Hindlimb muscle (tissue), 1 donor: ENCODE data around the gene DCAF12. TPM values are rescaled to one million over a fixed set of nuclear protein-coding genes. Genes with fewer than 3 reads are reported as not detected.

Experiments
- DNase-seq: peaks from one replicate; pipeline ENCODE4 v3.0.0-alpha.2; 2013
- polyA plus RNA-seq: library from polyadenylated mRNA; unstranded; fragments of 120-200 nt; gene quantifications from one replicate; pipeline ENCODE4 v1.2.1, GENCODE V29; 2013; ENCODE audit not compliant: insufficient read length

DCAF12 gene
- polyA plus RNA-seq, 1 donor = 31.2 TPM

- peak; percentile 6 for DNase-seq
Observed at GRCh38 chr9:34125681-34126206, 754 bp downstream of the DCAF12 start.

- no peak for DNase-seq
Observed at GRCh38 chr9:34124926-34125325, 1.6 kb downstream of the DCAF12 start.

DNA sequence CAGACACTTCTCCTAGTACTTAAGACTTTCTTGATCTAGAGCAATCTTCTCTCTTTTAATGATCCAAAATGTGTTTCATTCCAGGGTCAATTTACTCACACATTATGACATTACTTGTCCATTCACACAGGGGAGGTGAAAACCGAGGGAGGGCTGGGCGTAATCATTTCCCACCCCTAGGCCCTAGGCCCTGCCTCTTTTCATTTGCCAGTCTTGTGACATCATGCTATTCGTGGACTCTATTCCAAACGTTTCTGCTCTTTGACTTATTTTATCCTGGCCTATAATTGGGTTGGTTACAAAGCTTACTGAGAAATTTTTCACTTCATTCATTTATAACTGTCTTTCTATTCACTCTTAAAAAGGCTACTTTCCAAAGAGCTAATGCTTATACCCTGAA lies 2.4 kb downstream of the DCAF12 start:
- no peak for DNase-seq

DNA sequence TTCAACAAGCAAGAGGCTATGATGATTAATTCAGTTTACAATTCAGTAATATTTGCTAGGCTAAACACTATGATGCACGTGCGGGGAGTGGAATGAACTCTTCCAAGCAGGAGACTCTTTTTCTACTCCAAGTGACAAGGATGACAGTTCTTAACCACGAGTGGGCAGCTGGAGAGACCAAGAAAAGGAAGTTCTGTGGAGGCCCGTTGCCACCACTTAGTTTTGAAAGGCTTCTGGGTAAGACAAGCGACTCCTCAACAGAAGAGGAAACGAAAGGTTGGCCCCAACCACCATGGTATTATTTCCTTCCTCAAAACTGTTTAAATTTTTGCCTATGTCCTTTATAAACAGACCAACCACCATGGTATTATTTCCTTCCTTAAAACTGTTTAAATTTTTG lies 2.8 kb downstream of the DCAF12 start:
- DNase-seq = peak; percentile 27

- DNase-seq = no peak
Observed at GRCh38 chr9:34121996-34122395, 4.5 kb downstream of the DCAF12 start.

DNA sequence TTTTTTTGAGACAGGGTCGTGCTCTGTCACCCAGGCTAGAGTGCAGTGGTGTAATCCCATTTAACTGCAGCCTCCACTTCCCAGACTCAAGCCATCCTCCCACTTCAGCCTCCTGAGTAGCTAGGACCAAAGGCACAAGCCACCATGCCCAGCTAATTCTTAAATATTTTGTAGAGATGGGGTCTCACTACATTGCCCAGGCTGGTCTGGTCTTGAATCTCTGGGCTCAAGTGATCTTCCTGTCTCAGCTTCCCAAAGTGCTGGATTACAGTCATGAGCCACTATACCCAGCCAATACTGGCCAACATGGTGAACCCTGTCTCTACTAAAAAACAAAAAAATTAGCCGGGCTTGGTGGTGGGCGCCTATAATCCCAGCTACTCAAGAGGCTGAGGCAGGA lies 6.8 kb downstream of the DCAF12 start:
- no peak for DNase-seq

DNA sequence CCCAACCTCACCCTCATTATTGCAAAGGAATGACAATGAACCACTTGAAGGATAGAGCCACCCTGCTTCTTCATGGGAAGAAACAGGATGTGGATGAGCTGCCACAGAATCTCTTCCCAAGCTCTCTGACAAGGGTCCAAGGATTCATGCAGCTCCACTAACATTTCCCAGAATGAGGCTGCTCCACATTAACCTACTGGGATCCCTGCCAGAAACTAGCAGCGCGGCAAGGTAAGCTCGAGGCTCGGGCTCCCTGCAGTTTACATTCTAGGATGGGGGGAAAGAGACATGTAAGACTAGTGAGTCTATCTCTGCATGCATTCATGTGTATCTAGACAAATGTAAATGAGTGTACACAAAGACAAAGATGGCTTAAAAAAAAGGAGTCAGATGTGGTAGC lies 12.1 kb downstream of the DCAF12 start:
- DNase-seq = no peak

- no peak for DNase-seq
Observed at GRCh38 chr9:34106110-34106509, 20.4 kb downstream of the DCAF12 start.

DNA sequence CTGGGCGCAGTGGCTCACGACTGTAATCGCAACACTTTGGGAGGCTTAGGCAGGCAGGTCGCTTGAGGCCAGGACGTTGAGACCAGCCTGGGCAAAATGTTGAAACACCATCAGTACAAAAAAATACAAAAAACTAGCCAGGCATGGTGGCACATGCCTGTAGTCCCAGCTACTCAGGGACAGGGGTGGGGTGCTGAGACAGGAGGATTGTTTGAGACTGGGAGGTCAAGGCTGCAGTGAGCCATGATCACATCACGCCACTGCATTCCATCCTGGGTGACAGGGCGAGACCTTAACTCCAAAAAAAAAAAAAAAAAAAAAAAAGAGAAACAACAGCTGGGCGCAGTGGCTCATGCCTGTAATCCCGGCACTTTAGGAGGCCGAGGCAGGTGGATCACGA lies 23.7 kb downstream of the DCAF12 start:
- DNase-seq = no peak

- no peak for DNase-seq
Observed at GRCh38 chr9:34098307-34098706, 28.2 kb downstream of the DCAF12 start.

DNA sequence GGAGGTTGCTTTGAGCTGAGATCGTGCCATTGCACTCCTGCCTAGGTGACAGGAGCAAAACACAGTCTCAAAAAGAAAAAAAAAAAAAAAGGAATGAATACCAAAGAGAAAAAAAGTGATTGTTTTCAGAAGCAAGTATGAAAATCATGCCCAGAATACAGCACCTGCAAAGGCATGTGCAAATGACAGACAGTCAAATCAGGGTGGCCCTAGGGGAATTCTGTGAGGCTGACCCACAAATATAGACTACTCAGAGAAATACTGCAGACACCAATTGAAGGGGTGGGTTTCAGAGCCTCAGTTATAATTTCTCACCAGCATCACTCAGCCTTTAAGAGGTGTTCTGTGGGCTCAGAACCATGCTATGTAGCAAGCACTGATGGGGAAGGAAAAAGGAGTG lies 28.6 kb downstream of the DCAF12 start:
- no peak for DNase-seq

DNA sequence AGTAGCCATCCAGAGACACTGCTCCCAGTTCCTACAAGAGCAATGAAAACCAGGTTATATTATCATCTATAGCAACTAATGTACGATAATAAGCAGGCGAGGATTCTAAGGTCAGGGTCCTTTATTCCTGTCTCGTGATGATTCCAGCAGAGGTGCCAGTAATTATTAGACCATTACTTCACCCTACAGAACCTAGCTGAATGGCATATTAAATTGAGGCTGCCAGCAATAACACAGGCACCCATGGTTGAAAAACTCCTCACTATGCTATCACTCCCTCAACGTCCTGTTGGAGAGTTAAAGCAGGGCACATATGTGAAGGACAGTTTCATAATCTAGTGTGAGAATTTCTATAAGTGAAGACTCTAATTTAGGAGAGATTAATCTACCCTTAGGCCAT lies 29.7 kb downstream of the DCAF12 start:
- no peak for DNase-seq

DNA sequence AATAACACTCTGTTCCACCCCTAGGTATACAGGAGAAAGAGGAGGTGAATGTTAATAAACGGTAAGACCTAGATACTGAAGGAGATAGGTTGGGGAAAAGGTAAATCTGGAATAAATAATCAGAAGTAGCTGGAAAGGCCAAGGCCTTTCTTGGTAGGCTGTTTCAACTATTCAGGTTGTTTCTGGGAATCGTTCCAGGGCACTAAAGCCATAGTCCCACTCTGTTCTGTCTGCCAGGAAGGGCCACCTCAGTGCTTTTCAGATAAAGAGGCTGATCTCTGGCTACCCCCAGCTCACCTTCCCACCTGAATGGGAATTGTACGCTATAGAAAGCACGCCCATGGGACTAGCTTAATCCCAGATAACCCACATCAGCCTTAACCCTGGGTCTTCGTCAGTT lies 32.9 kb downstream of the DCAF12 start:
- no peak for DNase-seq

GRCh38 chr9:34089311-34089710 lies 37.2 kb downstream of the DCAF12 start:
- DNase-seq = no peak

DNA sequence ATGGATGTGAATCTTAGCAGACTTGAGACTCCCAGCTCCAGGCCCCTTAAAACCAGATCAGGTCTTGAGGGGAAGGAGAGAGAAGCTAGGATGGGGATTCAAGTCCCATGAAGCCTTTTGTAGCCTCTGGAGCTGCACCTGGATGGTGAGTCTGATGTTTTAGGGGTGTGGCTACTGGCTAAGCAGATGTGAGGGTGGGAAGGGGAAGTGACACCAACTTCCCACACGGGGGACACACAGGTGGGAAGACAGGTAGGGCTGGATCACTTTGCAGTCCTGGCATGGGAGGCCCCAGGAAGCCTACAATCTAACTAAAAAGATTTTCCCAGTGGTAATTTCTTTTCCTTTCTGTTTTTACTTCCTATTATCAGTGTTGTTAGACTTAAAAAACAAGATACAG lies 39.1 kb downstream of the DCAF12 start:
- no peak for DNase-seq

GRCh38 chr9:34086864-34087263 lies 39.6 kb downstream of the DCAF12 start:
- no peak for DNase-seq

DNA sequence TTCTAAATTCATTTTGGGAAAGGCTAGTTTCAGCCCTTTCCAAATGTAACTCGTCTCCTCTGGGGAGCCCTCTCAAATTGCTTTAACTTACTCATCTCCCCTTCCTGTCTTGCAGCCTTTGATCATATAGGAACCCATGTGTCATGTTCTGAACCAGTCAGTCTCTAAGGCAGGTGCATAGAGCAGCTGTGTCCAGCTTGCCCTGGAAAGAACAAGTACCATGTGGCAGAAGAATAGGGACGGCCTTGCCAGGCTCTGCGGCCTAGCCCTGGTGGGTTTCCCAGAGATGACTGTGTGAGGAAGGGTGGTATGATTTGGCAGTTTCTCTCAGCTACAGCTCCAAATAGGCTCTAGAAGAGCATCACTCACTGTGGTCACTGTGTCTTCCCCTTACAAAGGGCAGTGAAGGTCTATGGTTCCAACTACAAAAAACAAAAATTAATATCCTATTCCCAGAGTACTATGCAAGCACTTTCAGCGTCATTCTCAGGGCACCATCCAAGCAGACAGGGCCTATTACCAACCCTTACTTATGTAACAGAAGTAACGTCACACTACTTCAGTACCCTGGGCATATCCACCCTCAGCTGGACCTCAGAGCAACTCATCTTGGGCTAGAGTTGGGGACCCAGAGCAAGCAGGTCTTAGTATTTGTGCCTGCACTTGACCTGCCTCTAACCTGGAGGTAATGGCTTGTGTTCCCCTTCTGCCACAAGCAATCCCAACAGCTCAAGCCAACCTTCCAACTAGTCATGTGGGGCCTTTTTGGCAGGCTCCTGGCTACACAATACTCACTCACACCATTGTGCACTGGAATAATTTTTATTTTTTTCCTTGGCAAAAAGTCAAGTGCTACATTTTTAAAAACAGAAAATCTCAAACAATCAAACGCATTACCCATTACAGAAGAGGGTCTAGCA lies 40.7 kb downstream of the DCAF12 start:
- no peak for DNase-seq

GRCh38 chr9:34084562-34084961 lies 41.9 kb downstream of the DCAF12 start:
- no peak for DNase-seq

- no peak for DNase-seq
Observed at GRCh38 chr9:34079181-34079580, 47.3 kb downstream of the DCAF12 start.

DNA sequence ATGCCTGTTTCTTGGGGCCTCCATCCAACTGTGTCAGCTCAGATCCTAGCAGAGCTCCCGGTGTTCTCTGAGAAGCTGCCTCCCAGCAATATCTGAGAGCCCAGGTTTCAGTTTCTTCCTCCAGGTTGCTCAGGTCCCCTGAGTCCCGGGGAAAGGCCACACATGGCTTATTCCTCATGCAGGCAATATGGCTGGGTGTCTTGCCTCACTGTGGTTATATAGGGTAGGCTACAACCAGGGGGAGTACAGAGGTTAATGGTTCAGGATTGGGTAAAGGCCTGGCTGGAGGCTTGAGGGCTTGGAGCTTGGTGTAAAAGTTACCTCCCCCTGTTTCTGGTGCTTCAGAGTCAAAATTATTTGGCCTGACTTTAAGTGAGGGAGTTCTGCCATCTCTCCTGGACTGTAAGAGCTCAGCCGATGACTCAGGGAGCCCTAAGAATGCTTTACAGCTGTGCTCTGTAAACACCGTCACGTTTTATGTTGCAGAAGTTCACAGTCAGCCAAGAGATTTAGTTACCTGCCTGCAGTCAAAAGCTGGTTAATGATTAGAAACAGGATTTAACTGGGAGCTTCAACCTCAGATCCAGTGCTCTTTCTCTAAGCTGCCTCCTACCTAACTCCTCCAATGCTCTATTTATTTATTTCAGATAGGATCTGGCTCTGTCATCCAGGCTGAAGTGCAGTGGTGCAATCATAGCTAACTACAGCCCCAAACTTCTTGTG lies 53.5 kb downstream of the DCAF12 start:
- DNase-seq = no peak

DNA sequence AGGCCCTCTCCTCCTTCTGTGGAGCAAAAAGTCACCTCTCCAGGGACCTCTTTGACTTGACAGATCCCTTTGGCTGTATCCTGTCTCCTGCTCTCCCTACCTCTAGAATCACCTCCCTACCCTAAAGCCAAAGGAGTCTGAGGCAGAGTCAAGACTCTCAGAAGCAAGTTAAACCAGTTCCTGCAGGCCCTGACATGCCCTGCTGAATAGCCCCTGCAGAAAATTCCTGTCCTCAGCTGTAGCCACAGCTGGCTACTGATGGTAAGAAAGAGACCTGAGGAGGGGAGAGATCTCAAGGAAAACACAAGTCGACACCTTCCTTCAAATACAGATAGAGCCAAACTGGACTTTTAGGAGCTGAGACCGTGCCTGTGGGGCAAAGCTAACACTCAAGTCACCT lies 54.1 kb downstream of the DCAF12 start:
- no peak for DNase-seq

DNA sequence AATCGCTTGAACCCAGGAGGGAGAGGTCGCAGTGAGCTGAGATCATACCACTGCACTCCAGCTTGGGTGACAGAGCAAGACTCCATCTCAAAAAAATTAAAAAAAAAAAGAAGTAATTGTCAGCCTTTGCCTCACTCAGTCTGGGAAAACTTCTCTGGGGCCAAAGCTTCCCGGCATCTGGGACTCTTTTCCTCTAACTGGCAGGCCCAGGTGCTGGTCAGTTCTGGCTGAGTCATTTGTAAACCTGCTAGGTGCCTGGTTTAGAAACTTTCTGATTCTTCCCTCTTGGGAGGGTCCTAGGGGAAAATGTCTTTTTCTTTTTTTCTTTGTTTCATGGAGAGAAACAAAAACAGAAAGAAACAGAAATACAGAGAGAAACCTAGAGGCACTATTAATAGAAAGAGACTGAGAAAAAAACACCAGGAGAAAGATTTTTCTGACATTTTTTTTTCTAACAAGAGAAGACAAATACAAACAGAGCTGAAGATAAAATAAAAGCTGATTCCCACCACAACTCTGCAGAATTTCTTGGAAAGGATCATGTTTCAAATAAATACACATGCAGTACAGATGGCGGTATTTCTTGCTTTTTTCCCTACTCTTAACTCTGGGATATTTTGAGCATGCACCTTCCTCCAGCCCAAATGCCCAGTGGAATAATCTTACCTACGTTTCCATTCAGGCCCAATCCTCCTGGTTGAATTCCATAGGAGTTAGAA lies 55.7 kb downstream of the DCAF12 start:
- DNase-seq = no peak

- DNase-seq = no peak
Observed at GRCh38 chr9:34069831-34070230, 56.7 kb downstream of the DCAF12 start.
